ENCODE measurements around the gene KAT8. TPM values are rescaled to one million over a fixed set of nuclear protein-coding genes. Genes with fewer than 3 reads are reported as not detected.

The KAT8 gene
- total RNA-seq, 1 donor from 2014 or later = 93.7 TPM

- DNase-seq = no peak
- H3K9me3 Mint-ChIP-seq = no peaks in the 10 kb centered on the region
- POLR2A ChIA-PET = interaction anchor here (0.7 to 2.0 kb wide), 2 partner anchors 10 to 24 kb away, joined by 3 to 6 read pairs; partner anchors contain the start of gene VKORC1
These were observed 33.5 kb upstream of the KAT8 start for GRCh38 chr16:31083981-31084380.

DNA sequence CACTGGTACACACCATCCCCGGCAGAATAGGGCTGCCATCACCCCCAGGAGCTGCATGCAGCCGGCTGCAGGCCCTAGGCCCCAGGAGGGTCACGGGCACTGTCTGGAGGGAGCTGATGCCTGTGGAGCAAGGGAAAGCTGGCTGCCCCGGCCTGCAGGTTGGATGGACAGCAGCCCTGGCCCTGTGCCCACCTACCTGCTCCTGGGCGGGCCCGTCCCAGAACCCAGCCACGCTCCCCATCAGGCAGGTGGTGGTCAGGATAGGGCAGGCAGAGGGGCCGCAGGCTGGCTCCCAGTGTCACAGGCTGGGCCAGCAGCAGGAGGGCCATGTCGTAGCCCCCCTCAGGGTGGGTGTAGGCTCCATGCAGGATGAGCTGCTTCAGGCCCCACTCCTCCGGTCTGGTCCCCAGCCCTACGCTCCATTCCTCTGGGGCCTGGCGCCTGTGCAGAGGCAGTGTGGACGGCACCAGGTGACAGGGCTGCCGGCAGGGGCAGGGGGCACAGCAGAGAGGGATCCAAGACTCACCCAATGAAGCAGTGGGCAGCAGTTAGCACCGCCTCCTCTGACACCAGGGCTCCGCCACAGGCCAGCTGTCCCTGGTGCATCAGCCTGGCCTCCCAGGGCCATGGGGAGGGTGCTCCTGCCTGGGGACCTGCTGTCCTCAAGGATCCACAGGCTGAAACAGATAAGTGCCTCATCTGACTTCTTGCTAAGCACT, 32.7 kb upstream of the KAT8 start:
- H3K9me3 Mint-ChIP-seq = no peaks in the 10 kb centered on the region
- DNase-seq (no peak), ATAC-seq (ENCODE audit: low read depth) (no peak)
- ChIA-PET CTCF (no interaction called here), POLR2A (interaction anchor here (0.6 to 2.0 kb wide), 3 partner anchors 10 to 353 kb away, joined by 3 to 6 read pairs (median 4); partner anchors contain the start of gene VKORC1)
- peaks cover 44% of the 10 kb centered on the region for H3K36me3 Mint-ChIP-seq (ENCODE audit: low read depth)
- TF ChIP-seq, protein P1, sequence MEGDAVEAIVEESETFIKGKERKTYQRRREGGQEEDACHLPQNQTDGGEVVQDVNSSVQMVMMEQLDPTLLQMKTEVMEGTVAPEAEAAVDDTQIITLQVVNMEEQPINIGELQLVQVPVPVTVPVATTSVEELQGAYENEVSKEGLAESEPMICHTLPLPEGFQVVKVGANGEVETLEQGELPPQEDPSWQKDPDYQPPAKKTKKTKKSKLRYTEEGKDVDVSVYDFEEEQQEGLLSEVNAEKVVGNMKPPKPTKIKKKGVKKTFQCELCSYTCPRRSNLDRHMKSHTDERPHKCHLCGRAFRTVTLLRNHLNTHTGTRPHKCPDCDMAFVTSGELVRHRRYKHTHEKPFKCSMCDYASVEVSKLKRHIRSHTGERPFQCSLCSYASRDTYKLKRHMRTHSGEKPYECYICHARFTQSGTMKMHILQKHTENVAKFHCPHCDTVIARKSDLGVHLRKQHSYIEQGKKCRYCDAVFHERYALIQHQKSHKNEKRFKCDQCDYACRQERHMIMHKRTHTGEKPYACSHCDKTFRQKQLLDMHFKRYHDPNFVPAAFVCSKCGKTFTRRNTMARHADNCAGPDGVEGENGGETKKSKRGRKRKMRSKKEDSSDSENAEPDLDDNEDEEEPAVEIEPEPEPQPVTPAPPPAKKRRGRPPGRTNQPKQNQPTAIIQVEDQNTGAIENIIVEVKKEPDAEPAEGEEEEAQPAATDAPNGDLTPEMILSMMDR (IDR thresholded peaks at IDR 0.05) = no peak
- H3K27ac Mint-ChIP-seq = no peak overlapping the region
- H3K27me3 Mint-ChIP-seq = no peaks in the 10 kb centered on the region
- H3K4me1 Mint-ChIP-seq = peaks cover 8% of the 10 kb centered on the region
- intact Hi-C loops (cut with micrococcal nuclease) = no loop called here
- H3K4me3 Mint-ChIP-seq = no peak overlapping the region

More at GRCh38 chr16:31083981-31084380, 33.5 kb upstream of the KAT8 start:
- no peak for ATAC-seq (ENCODE audit: low read depth)
- TF ChIP-seq, protein P1 (IDR thresholded peaks at IDR 0.05) = no peak
- Mint-ChIP-seq H3K36me3 (ENCODE audit: low read depth) (peaks cover 47% of the 10 kb centered on the region), H3K4me1 (peaks cover 8% of the 10 kb centered on the region), H3K27me3 (no peaks in the 10 kb centered on the region), H3K4me3 (no peak overlapping the region), H3K27ac (no peak overlapping the region)
- intact Hi-C loops (cut with micrococcal nuclease) = no loop called here
- CTCF ChIA-PET = no interaction called here

DNA sequence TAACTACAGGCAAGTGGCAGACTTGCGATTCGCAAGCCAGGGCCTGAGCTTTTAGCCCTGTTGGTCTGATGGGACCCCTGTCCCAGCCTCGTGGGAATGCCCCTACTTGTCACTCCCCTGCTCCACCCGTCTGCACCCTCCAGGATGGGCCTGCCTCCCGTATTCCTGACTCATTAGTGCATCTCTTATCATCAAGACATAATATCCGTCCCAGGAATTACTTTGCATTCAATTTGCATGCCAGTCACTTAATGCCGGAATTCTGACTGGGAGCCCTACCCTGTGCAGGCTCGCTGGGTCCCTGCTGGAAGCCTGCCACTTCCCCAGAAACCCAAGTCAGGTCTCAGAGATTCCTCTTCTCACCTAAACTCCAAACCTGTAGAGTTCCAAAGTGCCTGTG, 32.1 kb upstream of the KAT8 start:
- H3K27ac Mint-ChIP-seq = no peak overlapping the region
- ATAC-seq (ENCODE audit: low read depth) (no peak), DNase-seq (no peak)
- CTCF ChIA-PET = no interaction called here
- intact Hi-C loops (cut with micrococcal nuclease) = no loop called here
- no peaks in the 10 kb centered on the region for H3K27me3 Mint-ChIP-seq
- H3K4me1 Mint-ChIP-seq = peaks cover 8% of the 10 kb centered on the region
- TF ChIP-seq, protein P1 (IDR thresholded peaks at IDR 0.05) = no peak
- peaks cover 41% of the 10 kb centered on the region for H3K36me3 Mint-ChIP-seq (ENCODE audit: low read depth)
- POLR2A ChIA-PET = interaction anchor here (0.9 to 2.0 kb wide), 2 partner anchors 9 to 12 kb away, joined by 6 read pairs; partner anchors contain the start of genes VKORC1, ZNF646 and ZNF668
- H3K4me3 Mint-ChIP-seq = no peak overlapping the region
- no peaks in the 10 kb centered on the region for H3K9me3 Mint-ChIP-seq

DNA sequence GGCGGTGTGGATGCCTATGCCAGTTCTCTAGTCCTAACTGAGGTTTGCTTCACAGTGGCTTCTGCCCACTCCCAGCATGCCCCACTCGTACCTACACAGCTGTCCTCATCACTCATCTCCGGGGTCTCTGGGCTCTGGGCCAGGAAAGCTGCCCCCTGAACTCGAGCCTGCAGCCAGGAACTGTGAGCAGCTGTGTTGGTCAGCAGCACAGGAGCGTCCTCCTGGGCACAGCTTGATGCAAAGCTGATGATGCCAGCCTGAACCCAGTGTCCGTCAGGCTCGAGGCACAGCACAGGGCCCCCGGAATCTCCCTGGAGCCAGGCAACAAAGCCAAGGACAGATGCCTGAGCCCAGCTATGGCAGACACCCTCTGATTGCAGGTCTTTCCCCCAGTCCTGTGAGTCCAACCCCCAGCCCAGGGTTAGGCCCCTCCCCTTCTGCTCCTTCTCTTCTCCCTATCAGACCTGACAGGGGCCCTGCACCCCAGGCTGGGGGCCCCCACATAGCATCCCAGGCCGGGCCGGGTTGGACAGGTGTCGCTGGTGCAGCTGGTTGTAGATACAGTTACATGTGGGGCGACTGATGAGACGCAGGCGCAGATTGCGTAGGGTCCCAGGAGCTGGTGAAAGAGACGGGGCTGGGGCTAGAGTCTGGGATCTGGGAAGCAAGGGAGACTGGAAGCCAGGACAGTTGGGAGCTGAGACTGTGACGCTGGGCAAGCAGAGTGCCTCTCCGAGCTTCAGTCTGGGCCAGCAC, 31.4 kb upstream of the KAT8 start:
- H3K27ac Mint-ChIP-seq = no peak overlapping the region
- TF ChIP-seq, protein P1 (IDR thresholded peaks at IDR 0.05) = no peak
- no peak overlapping the region for H3K4me3 Mint-ChIP-seq
- POLR2A ChIA-PET = interaction anchor here (0.9 kb wide), 1 partner anchor 12 kb away, joined by 6 read pairs; the partner anchor contains the start of genes ZNF646 and ZNF668
- CTCF ChIA-PET = no interaction called here
- DNase-seq (no peak), ATAC-seq (ENCODE audit: low read depth) (no peak)
- H3K27me3 Mint-ChIP-seq = no peaks in the 10 kb centered on the region
- peaks cover 41% of the 10 kb centered on the region for H3K36me3 Mint-ChIP-seq (ENCODE audit: low read depth)
- intact Hi-C loops (cut with micrococcal nuclease) = no loop called here
- no peaks in the 10 kb centered on the region for H3K9me3 Mint-ChIP-seq
- peaks cover 5% of the 10 kb centered on the region for H3K4me1 Mint-ChIP-seq

- intact Hi-C loops (cut with micrococcal nuclease) = no loop called here
- Mint-ChIP-seq H3K4me3 (no peak overlapping the region), H3K27me3 (no peaks in the 10 kb centered on the region), H3K36me3 (ENCODE audit: low read depth) (peaks cover 41% of the 10 kb centered on the region), H3K27ac (no peak overlapping the region), H3K4me1 (peaks cover 5% of the 10 kb centered on the region), H3K9me3 (no peaks in the 10 kb centered on the region)
- ChIA-PET POLR2A (interaction anchor here (0.9 kb wide), 1 partner anchor 13 kb away, joined by 6 read pairs; the partner anchor contains the start of genes ZNF646 and ZNF668), CTCF (no interaction called here)
- DNase-seq (no peak), ATAC-seq (ENCODE audit: low read depth) (no peak)
- TF ChIP-seq, protein P1 (IDR thresholded peaks at IDR 0.05) = no peak
These were observed 30.9 kb upstream of the KAT8 start for GRCh38 chr16:31086629-31086906.
